Type B pancreatic cell (in vitro differentiated cells): ENCODE measurements around the gene LIN54. TPM values are rescaled to one million over a fixed set of nuclear protein-coding genes. Genes with fewer than 3 reads are reported as not detected.
"Not testable (repeated sequence)": the region's sequence is repeated elsewhere in the genome, so short reads cannot be mapped to it uniquely, and the experiment has no call there.

ENCODE experiments used
- DNase-seq: peaks from one replicate; pipeline ENCODE4 v3.0.0; 2021; ENCODE audit warnings: mixed read lengths; ENCODE audit not compliant: unreplicated experiment; ENCODE audit errors: extremely low spot score
- H3K27ac Mint-ChIP-seq: 2 replicates; pipeline ENCODE4 v1.8.0; 2021; ENCODE audit warnings: mild to moderate bottlenecking, mixed read lengths
- H3K27me3 Mint-ChIP-seq: 2 replicates; pipeline ENCODE4 v1.8.0; 2021; ENCODE audit warnings: mixed read lengths
- H3K36me3 Mint-ChIP-seq: 2 replicates; pipeline ENCODE4 v1.8.0; 2021; ENCODE audit warnings: mixed read lengths
- H3K4me1 Mint-ChIP-seq: one replicate; pipeline ENCODE4 v1.8.0; 2021; ENCODE audit warnings: mixed read lengths; ENCODE audit not compliant: unreplicated experiment
- H3K4me3 Mint-ChIP-seq: 2 replicates; pipeline ENCODE4 v1.8.0; 2021; ENCODE audit warnings: mild to moderate bottlenecking, mixed read lengths
- H3K9me3 Mint-ChIP-seq: 2 replicates; pipeline ENCODE4 v1.8.0; 2021; ENCODE audit warnings: mixed read lengths
- total RNA-seq: library from RNA; stranded (reverse); gene quantifications from 2 replicates; pipeline ENCODE4 v1.2.1, GENCODE V29; 2021; ENCODE audit warnings: low replicate concordance
- TF ChIP-seq, protein P1 (sequence below): fragments of 200-600 bp; sonication (generic); conservative IDR thresholded peaks from 2 replicates; pipeline ENCODE4 v1.5.0; 2021; ENCODE audit warnings: antibody characterized with exemption, mild to moderate bottlenecking

LIN54 gene
- total RNA-seq, 1 donor from 2014 or later: 17.5 TPM

DNA sequence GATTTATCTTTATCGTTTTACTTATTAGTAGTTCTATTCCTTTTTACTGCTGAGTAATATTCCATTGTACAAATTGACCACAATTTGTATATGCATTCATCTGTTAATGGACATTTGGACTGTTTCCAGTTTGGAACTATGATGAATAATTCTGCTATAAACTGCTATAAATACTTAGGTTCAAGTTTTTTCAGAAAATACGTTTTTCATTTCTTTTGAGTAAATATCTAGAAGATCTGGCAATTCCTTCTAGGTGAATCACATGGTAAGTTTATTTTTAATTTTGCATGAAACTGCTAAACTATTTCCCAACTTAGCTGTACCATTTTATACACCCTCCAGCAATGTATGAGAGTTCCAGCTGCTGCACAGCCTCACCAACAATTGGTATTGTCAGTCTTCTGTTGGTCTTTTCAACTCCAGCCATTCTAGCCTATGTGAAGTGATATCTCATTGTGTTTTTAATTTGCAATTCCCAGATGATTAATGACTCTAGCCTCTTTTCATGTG is 22.2 kb downstream of the LIN54 start:
- no peak for DNase-seq
- Mint-ChIP-seq H3K27me3 (no peaks in the 10 kb centered on the region), H3K4me1 (peaks cover 4% of the 10 kb centered on the region), H3K9me3 (peaks cover 5% of the 10 kb centered on the region), H3K36me3 (peaks cover 24% of the 10 kb centered on the region), H3K4me3 (no peak overlapping the region), H3K27ac (no peak overlapping the region)
- TF ChIP-seq, protein P1, sequence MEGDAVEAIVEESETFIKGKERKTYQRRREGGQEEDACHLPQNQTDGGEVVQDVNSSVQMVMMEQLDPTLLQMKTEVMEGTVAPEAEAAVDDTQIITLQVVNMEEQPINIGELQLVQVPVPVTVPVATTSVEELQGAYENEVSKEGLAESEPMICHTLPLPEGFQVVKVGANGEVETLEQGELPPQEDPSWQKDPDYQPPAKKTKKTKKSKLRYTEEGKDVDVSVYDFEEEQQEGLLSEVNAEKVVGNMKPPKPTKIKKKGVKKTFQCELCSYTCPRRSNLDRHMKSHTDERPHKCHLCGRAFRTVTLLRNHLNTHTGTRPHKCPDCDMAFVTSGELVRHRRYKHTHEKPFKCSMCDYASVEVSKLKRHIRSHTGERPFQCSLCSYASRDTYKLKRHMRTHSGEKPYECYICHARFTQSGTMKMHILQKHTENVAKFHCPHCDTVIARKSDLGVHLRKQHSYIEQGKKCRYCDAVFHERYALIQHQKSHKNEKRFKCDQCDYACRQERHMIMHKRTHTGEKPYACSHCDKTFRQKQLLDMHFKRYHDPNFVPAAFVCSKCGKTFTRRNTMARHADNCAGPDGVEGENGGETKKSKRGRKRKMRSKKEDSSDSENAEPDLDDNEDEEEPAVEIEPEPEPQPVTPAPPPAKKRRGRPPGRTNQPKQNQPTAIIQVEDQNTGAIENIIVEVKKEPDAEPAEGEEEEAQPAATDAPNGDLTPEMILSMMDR: no peak

DNA sequence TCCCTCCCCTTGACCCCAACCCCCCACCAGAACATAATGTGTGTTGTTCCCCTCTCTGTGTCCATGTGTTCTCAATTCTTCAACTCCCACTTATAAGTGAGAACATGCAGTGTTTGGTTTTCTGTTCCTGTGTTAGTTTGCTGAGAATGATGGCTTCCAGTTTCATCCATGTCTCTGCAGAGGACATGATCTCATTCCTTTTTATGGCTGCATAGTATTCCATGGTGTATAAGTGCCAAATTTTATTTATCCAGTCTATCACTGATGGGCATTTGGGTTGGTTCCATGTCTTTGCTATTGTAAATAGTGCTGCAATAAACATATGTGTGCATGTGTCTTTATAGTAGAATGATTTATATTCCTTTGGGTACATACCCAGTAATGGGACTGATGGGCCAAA is 23.1 kb downstream of the LIN54 start:
- H3K4me3 Mint-ChIP-seq, DNase-seq, H3K27me3 Mint-ChIP-seq, H3K27ac Mint-ChIP-seq, H3K9me3 Mint-ChIP-seq, H3K4me1 Mint-ChIP-seq: not testable (repeated sequence)
- peaks cover 24% of the 10 kb centered on the region for H3K36me3 Mint-ChIP-seq

DNA sequence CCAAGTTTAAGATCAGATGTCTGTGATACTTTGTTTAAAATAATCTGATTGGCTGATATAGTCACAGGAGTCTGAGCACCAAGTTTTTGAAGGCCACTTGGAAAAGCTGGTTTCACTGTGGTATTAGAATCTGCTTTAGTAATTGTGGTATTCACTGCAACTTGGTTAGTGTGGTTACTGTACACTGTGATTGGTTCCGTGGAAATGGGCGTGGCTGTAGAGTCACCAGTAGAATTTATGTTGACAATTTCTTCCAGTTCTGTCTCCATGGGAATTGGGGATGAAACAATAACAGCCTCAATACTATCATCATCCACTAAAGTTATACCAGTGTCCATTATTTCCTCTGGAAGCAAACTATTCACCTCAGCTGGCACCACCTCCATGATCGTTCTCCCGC is 26.2 kb downstream of the LIN54 start:
- Mint-ChIP-seq H3K9me3 (peaks cover 4% of the 10 kb centered on the region), H3K27me3 (no peaks in the 10 kb centered on the region), H3K4me1 (no peaks in the 10 kb centered on the region), H3K4me3 (no peak overlapping the region), H3K27ac (no peak overlapping the region), H3K36me3 (peaks cover 16% of the 10 kb centered on the region)
- TF ChIP-seq, protein P1: no peak
- DNase-seq: no peak

DNA sequence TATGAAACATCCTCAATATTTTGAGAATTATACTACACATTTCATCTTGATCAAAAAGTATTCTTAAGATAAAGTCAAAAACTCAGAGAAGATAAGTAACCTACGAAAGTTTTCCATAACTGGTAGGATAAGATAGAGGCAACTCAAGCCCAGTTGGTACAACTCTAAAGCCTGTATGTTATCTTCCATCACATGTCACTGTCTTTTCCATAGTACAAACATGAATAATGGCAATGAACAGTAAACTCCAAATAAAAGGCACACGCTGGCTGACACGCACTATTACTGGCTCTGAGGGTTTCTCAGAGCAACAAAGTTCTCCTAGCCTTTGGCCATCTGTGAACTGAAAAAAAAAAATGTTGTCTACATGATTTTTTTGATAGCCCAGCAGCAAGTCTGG is 27.2 kb downstream of the LIN54 start:
- H3K27me3 Mint-ChIP-seq: no peaks in the 10 kb centered on the region
- H3K27ac Mint-ChIP-seq: no peak overlapping the region
- TF ChIP-seq, protein P1: no peak
- H3K4me3 Mint-ChIP-seq: no peak overlapping the region
- peaks cover 12% of the 10 kb centered on the region for H3K36me3 Mint-ChIP-seq
- H3K4me1 Mint-ChIP-seq: no peaks in the 10 kb centered on the region
- H3K9me3 Mint-ChIP-seq: no peaks in the 10 kb centered on the region
- no peak for DNase-seq

DNA sequence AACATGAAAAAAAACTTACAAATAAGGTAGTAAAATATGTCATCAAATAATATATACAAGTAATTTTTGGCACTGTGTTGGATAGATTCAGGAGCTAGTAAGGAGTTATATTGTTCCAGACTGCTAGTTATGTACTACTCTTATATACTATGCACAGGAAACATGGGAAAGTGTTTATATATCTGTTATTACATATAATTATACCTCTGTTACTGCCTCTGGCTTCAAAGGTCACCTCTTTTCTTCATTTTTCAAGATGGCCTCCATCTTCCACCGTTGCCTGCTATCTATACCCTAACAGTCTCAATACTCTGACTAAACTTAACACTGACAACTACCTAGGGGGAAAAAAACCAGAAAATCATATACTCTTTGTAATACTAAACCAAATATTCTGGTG is 29.5 kb downstream of the LIN54 start:
- Mint-ChIP-seq H3K27ac (no peak overlapping the region), H3K9me3 (no peaks in the 10 kb centered on the region), H3K27me3 (no peaks in the 10 kb centered on the region), H3K36me3 (peaks cover 12% of the 10 kb centered on the region), H3K4me1 (no peaks in the 10 kb centered on the region), H3K4me3 (no peak overlapping the region)
- no peak for DNase-seq
- TF ChIP-seq, protein P1: no peak

DNA sequence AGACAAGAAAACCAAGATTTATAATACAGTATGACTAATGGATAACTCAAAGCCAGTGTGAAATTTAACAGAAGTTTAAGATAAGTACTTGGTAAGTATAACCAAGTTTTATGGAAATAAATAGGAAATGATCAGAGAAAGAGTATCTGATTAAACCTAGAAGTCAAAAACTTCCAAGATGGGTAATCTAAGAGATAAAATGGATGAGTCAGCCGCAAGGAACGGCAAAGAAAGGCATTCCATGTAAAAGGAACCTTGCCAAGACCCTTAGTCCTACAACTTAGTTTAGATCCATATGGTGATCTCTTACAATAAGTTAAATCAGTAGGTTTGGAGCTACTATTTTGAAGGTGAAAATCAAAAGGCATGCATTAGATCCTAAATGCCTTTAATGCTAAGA is 34.8 kb downstream of the LIN54 start:
- H3K36me3 Mint-ChIP-seq: peaks cover 12% of the 10 kb centered on the region
- H3K4me1 Mint-ChIP-seq: no peaks in the 10 kb centered on the region
- no peak overlapping the region for H3K27ac Mint-ChIP-seq
- no peak for DNase-seq
- H3K9me3 Mint-ChIP-seq: no peaks in the 10 kb centered on the region
- H3K27me3 Mint-ChIP-seq: no peaks in the 10 kb centered on the region
- H3K4me3 Mint-ChIP-seq: no peak overlapping the region
- TF ChIP-seq, protein P1: no peak
